GM19099 (cell line): Measurements from ENCODE around the gene SERPINA4.

Source experiments
- POLR2A ChIP-seq: IDR thresholded peaks from 3 replicates; pipeline ENCODE4 v1.6.1; 2011; ENCODE audit warnings: low read depth; ENCODE audit not compliant: insufficient read length; ENCODE audit errors: extremely low read depth

SERPINA4 gene

GRCh38 chr14:94572637-94573303 lies 11.5 kb downstream of the SERPINA4 start:
- no peak for TF ChIP-seq POLR2A

- TF ChIP-seq POLR2A, result no peak
These were observed 12.4 kb downstream of the SERPINA4 start for GRCh38 chr14:94573475-94574277.

GRCh38 chr14:94574336-94574735 lies 13.1 kb downstream of the SERPINA4 start:
- no peak for TF ChIP-seq POLR2A

- no peak for TF ChIP-seq POLR2A
These were observed 14.7 kb downstream of the SERPINA4 start for GRCh38 chr14:94575730-94576585.

GRCh38 chr14:94578712-94579111 lies 17.5 kb downstream of the SERPINA4 start:
- TF ChIP-seq POLR2A, result no peak

- no peak for TF ChIP-seq POLR2A
These were observed 20.1 kb downstream of the SERPINA4 start, which contains the start of gene SERPINA5 for GRCh38 chr14:94581127-94581999. Gene SERPINA5, plus strand, starts transcription at chr14:94581426. Its CDS starts 5,937 bp downstream, at chr14:94587363.

GRCh38 chr14:94582199-94582750 lies 21.0 kb downstream of the SERPINA4 start:
- no peak for TF ChIP-seq POLR2A

- no peak for TF ChIP-seq POLR2A
These were observed 21.6 kb downstream of the SERPINA4 start for GRCh38 chr14:94582851-94583250.

GRCh38 chr14:94583557-94583956 lies 22.3 kb downstream of the SERPINA4 start:
- no peak for TF ChIP-seq POLR2A

- TF ChIP-seq POLR2A, result no peak
These were observed 23.5 kb downstream of the SERPINA4 start for GRCh38 chr14:94584591-94585280.

GRCh38 chr14:94586635-94587034 lies 25.4 kb downstream of the SERPINA4 start:
- no peak for TF ChIP-seq POLR2A

- no peak for TF ChIP-seq POLR2A
These were observed 27.1 kb downstream of the SERPINA4 start for GRCh38 chr14:94588311-94588710.

GRCh38 chr14:94591073-94591472 lies 29.8 kb downstream of the SERPINA4 start:
- no peak for TF ChIP-seq POLR2A
